PC-3 (cell line): ENCODE measurements around the gene NTN1. TPM values are rescaled to one million over a fixed set of nuclear protein-coding genes. Genes with fewer than 3 reads are reported as not detected.

Experiments
- ATAC-seq: fragments of 200-7000 bp; cut with Tn5 transposase; 2 replicates; pipeline ENCODE4 v1.9.1; 2020; ENCODE audit warnings: mild to moderate bottlenecking, moderate library complexity
- BruUV-seq: library from RNA; stranded (reverse); fragments of 400-500 nt; replicated peaks from 2 replicates; lab custom pipeline; 2021; lab: Mats Ljungman, UMichigan
- CTCF ChIA-PET: fragments of 300-600 bp; sonication (Branson Sonifier 250); formaldehyde crosslinking; loops from one replicate; lab custom pipeline; 2022; ENCODE audit warnings: antibody characterized with exemption; lab: Charles Lee
- POLR2A ChIA-PET: fragments of 300-600 bp; sonication (Branson Sonifier 250); formaldehyde crosslinking; loops from one replicate; lab custom pipeline; 2022; ENCODE audit warnings: antibody characterized with exemption; ENCODE audit not compliant: unreplicated experiment; lab: Charles Lee
- DNase-seq: peaks from one replicate; pipeline ENCODE4 v3.0.0-alpha.2; 2015
- H2AFZ ChIP-seq: fragments of 300-600 bp; sonication (generic); 2 replicates; pipeline ENCODE4 v1.6.0; 2016; ENCODE audit warnings: antibody characterized with exemption, low read length
- H3F3A ChIP-seq: fragments of 300-600 bp; sonication (generic); one replicate; pipeline ENCODE4 v1.6.0; 2017; ENCODE audit warnings: antibody characterized with exemption, low read length, control low read depth, mild to moderate bottlenecking; ENCODE audit not compliant: unreplicated experiment
- H3K27ac ChIP-seq: fragments of 300-600 bp; sonication (generic); 2 replicates; pipeline ENCODE4 v1.5.1; 2016; ENCODE audit warnings: mild to moderate bottlenecking, low read length
- H3K27me3 ChIP-seq: fragments of 300-600 bp; sonication (generic); 2 replicates; pipeline ENCODE4 v1.6.1; 2016; ENCODE audit warnings: low read length, mixed read lengths
- H3K36me3 ChIP-seq: fragments of 300-600 bp; sonication (generic); 2 replicates; pipeline ENCODE4 v1.6.1; 2016; ENCODE audit warnings: low read depth, mixed run types, low read length, mixed read lengths
- H3K4me1 ChIP-seq: fragments of 300-600 bp; sonication (generic); 2 replicates; pipeline ENCODE4 v1.5.1; 2016; ENCODE audit warnings: low read length; ENCODE audit not compliant: insufficient read depth
- H3K4me2 ChIP-seq: fragments of 300-600 bp; sonication (generic); 2 replicates; pipeline ENCODE4 v1.6.0; 2016; ENCODE audit warnings: low read length
- H3K4me3 ChIP-seq: fragments of 300-600 bp; sonication (generic); 2 replicates; pipeline ENCODE4 v1.5.1; 2016; ENCODE audit warnings: mild to moderate bottlenecking, low read length, mixed read lengths
- H3K79me2 ChIP-seq: fragments of 300-600 bp; sonication (generic); 2 replicates; pipeline ENCODE4 v1.6.1; 2017; ENCODE audit warnings: low read length, mixed read lengths
- H3K9ac ChIP-seq: fragments of 300-600 bp; sonication (generic); 2 replicates; pipeline ENCODE4 v1.6.0; 2016; ENCODE audit warnings: mild to moderate bottlenecking, low read length
- H3K9me2 ChIP-seq: fragments of 300-600 bp; sonication (generic); replicated peaks from 2 replicates; pipeline ENCODE4 v1.6.1; 2016; ENCODE audit warnings: mixed run types, low read length, mixed read lengths
- H3K9me3 ChIP-seq: fragments of 300-600 bp; sonication (generic); 2 replicates; pipeline ENCODE4 v1.6.1; 2016; ENCODE audit warnings: low read length, mixed read lengths
- H4K20me1 ChIP-seq: fragments of 300-600 bp; sonication (generic); 2 replicates; pipeline ENCODE4 v1.6.1; 2016; ENCODE audit warnings: low read length, mixed read lengths
- CTCF ChIP-seq: fragments of 300-600 bp; sonication (generic); conservative IDR thresholded peaks from 2 replicates; pipeline ENCODE4 v1.5.1; 2017; ENCODE audit warnings: antibody characterized with exemption, low read depth, mild to moderate bottlenecking, low read length
- EZH2 ChIP-seq: fragments of 300-600 bp; sonication (generic); IDR thresholded peaks from one replicate; pipeline ENCODE4 v1.6.1; 2017; ENCODE audit warnings: antibody characterized with exemption, mild to moderate bottlenecking, low read length; ENCODE audit not compliant: unreplicated experiment
- EZH2phosphoT487 ChIP-seq: fragments of 300-600 bp; sonication (generic); IDR thresholded peaks from 2 replicates; pipeline ENCODE4 v1.6.1; 2018; ENCODE audit warnings: mild to moderate bottlenecking, antibody characterized with exemption, low read length, borderline replicate concordance
- intact Hi-C: fragments of 100-400 bp; cut with micrococcal nuclease; formaldehyde crosslinking; loops from 2 replicates; pipeline ENCODE4 v1.9.0; 2023
- total RNA-seq: library from RNA; depleted of rRNA; stranded (reverse); fragments of >200 nt; gene quantifications from 2 replicates; pipeline ENCODE4 v1.2.3, GENCODE V29; 2014

NTN1 gene
- total RNA-seq, 1 experiment from 2014 or later, result 0.22 TPM

DNA sequence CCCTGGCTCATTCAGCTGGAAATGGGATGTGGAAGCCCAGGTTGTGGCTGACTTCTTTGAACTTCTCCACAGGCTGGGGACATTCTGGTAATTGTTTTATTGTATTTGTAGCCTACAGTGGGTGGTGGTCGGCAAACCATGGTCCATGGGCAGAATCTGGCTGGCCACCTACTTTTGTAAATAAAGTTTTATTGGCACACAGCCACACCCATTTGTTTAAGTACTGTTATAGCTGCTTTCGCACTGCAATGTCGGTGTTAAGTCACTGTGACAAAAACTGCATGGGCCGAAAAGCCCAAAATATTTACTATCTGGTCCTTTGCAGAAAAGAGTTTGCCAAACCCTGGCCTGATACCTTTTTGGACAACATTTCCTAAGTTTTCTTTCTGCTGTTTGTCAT lies 86.2 kb downstream of the NTN1 start:
- Histone ChIP-seq H3K36me3 (no peaks in the 10 kb centered on the region), H2AFZ (no peak overlapping the region), H3K9me2 (no peaks in the 10 kb centered on the region), H3K4me3 (no peak overlapping the region), H3K27me3 (peaks cover 35% of the 10 kb centered on the region; the same call in 1 of the 2 replicates), H3K4me2 (no peak overlapping the region), H3F3A (no peaks in the 10 kb centered on the region), H3K4me1 (no peaks in the 10 kb centered on the region), H3K9me3 (no peaks in the 10 kb centered on the region), H3K27ac (no peak overlapping the region), H3K79me2 (no peaks in the 10 kb centered on the region), H3K9ac (no peak overlapping the region), H4K20me1 (no peaks in the 10 kb centered on the region)
- no TSS peak for BruUV-seq
- CTCF ChIA-PET, result no interaction called here
- ATAC-seq (no peak), DNase-seq (no peak)
- POLR2A ChIA-PET, result no interaction called here
- TF ChIP-seq EZH2, result no peak
- TF ChIP-seq CTCF, result no peak
- TF ChIP-seq EZH2phosphoT487, result no peak
- intact Hi-C loops, result no loop called here

- Histone ChIP-seq H3K9me2 (no peaks in the 10 kb centered on the region), H3K27me3 (peaks cover 31% of the 10 kb centered on the region; the same call in 1 of the 2 replicates), H4K20me1 (no peaks in the 10 kb centered on the region), H3K9ac (no peak overlapping the region), H3F3A (no peaks in the 10 kb centered on the region), H3K36me3 (no peaks in the 10 kb centered on the region), H3K27ac (no peak overlapping the region), H3K4me1 (no peaks in the 10 kb centered on the region), H3K79me2 (no peaks in the 10 kb centered on the region), H3K4me2 (no peak overlapping the region), H2AFZ (no peak overlapping the region), H3K9me3 (no peaks in the 10 kb centered on the region), H3K4me3 (no peak overlapping the region)
- POLR2A ChIA-PET, result no interaction called here
- intact Hi-C loops, result no loop called here
- no peak for DNase-seq
- CTCF ChIA-PET, result no interaction called here
- BruUV-seq, result no TSS peak
- no peak for ATAC-seq
- no peak for TF ChIP-seq CTCF
- TF ChIP-seq EZH2, result no peak
- TF ChIP-seq EZH2phosphoT487, result no peak
These were observed 86.8 kb downstream of the NTN1 start for GRCh38 chr17:9108146-9108545.

- ChIA-PET POLR2A (no interaction called here), CTCF (no interaction called here)
- intact Hi-C loops, result no loop called here
- no peaks in the 10 kb centered on the region for H3K79me2 ChIP-seq
- peaks cover 37% of the 10 kb centered on the region; the same call in 1 of the 2 replicates for H3K27me3 ChIP-seq
- BruUV-seq, result no TSS peak
- H3K9me2 ChIP-seq, result no peaks in the 10 kb centered on the region
- H3K9me3 ChIP-seq, result no peaks in the 10 kb centered on the region
- ATAC-seq, result no peak
- no peak overlapping the region for H3K9ac ChIP-seq
- no peaks in the 10 kb centered on the region for H3K4me1 ChIP-seq
- H3K4me2 ChIP-seq, result no peak overlapping the region
- no peak overlapping the region for H3K4me3 ChIP-seq
- no peaks in the 10 kb centered on the region for H3F3A ChIP-seq
- H3K27ac ChIP-seq, result no peak overlapping the region
- H4K20me1 ChIP-seq, result no peaks in the 10 kb centered on the region
- H3K36me3 ChIP-seq, result no peaks in the 10 kb centered on the region
- DNase-seq, result no peak
- TF ChIP-seq CTCF (no peak), EZH2phosphoT487 (no peak), EZH2 (no peak)
- no peak overlapping the region for H2AFZ ChIP-seq
These were observed 88.6 kb downstream of the NTN1 start for GRCh38 chr17:9109933-9110332.
